Nephron (organoid): Measurements from ENCODE around the gene FOXE3.

Experiments used
- H3K27ac Mint-ChIP-seq, 3 experiments: 2 replicates each; pipeline ENCODE4 v1.8.0; 2020; ENCODE audit warnings: mixed read lengths in 3 of 3, mild to moderate bottlenecking in 2 of 3, moderate library complexity in 1 of 3
- H3K27me3 Mint-ChIP-seq: 2 replicates; pipeline ENCODE4 v1.8.0; 2021; ENCODE audit warnings: low read depth, mild to moderate bottlenecking, moderate library complexity, mixed read lengths
- H3K36me3 Mint-ChIP-seq: 2 replicates; pipeline ENCODE4 v1.8.0; 2020; ENCODE audit warnings: low read depth, mixed read lengths
- H3K4me1 Mint-ChIP-seq: 2 replicates; pipeline ENCODE4 v1.8.0; 2020; ENCODE audit warnings: mixed read lengths
- H3K4me3 Mint-ChIP-seq, 3 experiments: 2 replicates each; pipeline ENCODE4 v1.8.0; 2020; ENCODE audit warnings: mild to moderate bottlenecking in 3 of 3, mixed read lengths in 3 of 3, moderate library complexity in 2 of 3
- H3K9me3 Mint-ChIP-seq: 2 replicates; pipeline ENCODE4 v1.8.0; 2020; ENCODE audit warnings: mixed read lengths
- CTCF ChIP-seq, 3 experiments: fragments of 200-600 bp; sonication (generic); IDR thresholded peaks; one replicate each; pipeline ENCODE4 v1.5.0; 2021; ENCODE audit warnings: antibody characterized with exemption in 3 of 3; ENCODE audit not compliant: unreplicated experiment in 3 of 3

The FOXE3 gene

GRCh38 chr1:47415728-47416318 lies at the start of gene FOXE3:
Gene FOXE3 (plus strand): TSS chr1:47416285. CDS start chr1:47416316, 31 bp downstream.
- no peaks in the 10 kb centered on the region for H3K9me3 Mint-ChIP-seq
- peak within 1 kb of the TSS; percentile 76 to 81 (median 76) for H3K4me3 Mint-ChIP-seq

GRCh38 chr1:47367651-47368050 lies 48.4 kb upstream of the FOXE3 start:
- TF ChIP-seq CTCF (IDR thresholded peaks at IDR 0.05; ENCODE audit: unreplicated experiment in 3 of 3): no peak
- Mint-ChIP-seq H3K4me1 (no peaks in the 10 kb centered on the region), H3K36me3 (peaks cover 37% of the 10 kb centered on the region), H3K27ac (no peak overlapping the region), H3K4me3 (no peak overlapping the region), H3K9me3 (no peaks in the 10 kb centered on the region), H3K27me3 (no peaks in the 10 kb centered on the region)

More at GRCh38 chr1:47415728-47416318, at the start of gene FOXE3:
- peaks cover 75% of the 10 kb centered on the region for H3K27me3 Mint-ChIP-seq
- TF ChIP-seq CTCF (IDR thresholded peaks at IDR 0.05; ENCODE audit: unreplicated experiment in 3 of 3): no peak
- no peak within 1 kb of the TSS for H3K27ac Mint-ChIP-seq
- H3K36me3 Mint-ChIP-seq: peaks cover 5% of the 10 kb centered on the region
- H3K4me1 Mint-ChIP-seq: peaks cover 5% of the 10 kb centered on the region

GRCh38 chr1:47371016-47371517 lies 45.0 kb upstream of the FOXE3 start:
- peak overlapping the region in 1 of 3 experiments; percentile 21 for H3K27ac Mint-ChIP-seq
- H3K9me3 Mint-ChIP-seq: no peaks in the 10 kb centered on the region
- TF ChIP-seq CTCF (IDR thresholded peaks at IDR 0.05; ENCODE audit: unreplicated experiment in 3 of 3): no peak
- H3K36me3 Mint-ChIP-seq: peaks cover 55% of the 10 kb centered on the region
- no peaks in the 10 kb centered on the region for H3K4me1 Mint-ChIP-seq
- H3K4me3 Mint-ChIP-seq: no peak overlapping the region
- no peaks in the 10 kb centered on the region for H3K27me3 Mint-ChIP-seq

- TF ChIP-seq CTCF (IDR thresholded peaks at IDR 0.05; ENCODE audit: unreplicated experiment in 3 of 3): no peak
- Mint-ChIP-seq H3K27me3 (no peaks in the 10 kb centered on the region), H3K4me1 (peaks cover 8% of the 10 kb centered on the region), H3K36me3 (peaks cover 53% of the 10 kb centered on the region), H3K9me3 (no peaks in the 10 kb centered on the region), H3K4me3 (no peak overlapping the region), H3K27ac (no peak overlapping the region)
Measured at GRCh38 chr1:47374501-47374900, 41.6 kb upstream of the FOXE3 start.

GRCh38 chr1:47378147-47378546 lies 37.9 kb upstream of the FOXE3 start:
- peaks cover 10% of the 10 kb centered on the region for H3K4me1 Mint-ChIP-seq
- no peaks in the 10 kb centered on the region for H3K27me3 Mint-ChIP-seq
- no peaks in the 10 kb centered on the region for H3K9me3 Mint-ChIP-seq
- H3K36me3 Mint-ChIP-seq: peaks cover 37% of the 10 kb centered on the region
- TF ChIP-seq CTCF (IDR thresholded peaks at IDR 0.05; ENCODE audit: unreplicated experiment in 3 of 3): no peak
- H3K27ac Mint-ChIP-seq: no peak overlapping the region
- H3K4me3 Mint-ChIP-seq: no peak overlapping the region

GRCh38 chr1:47380699-47381098 lies 35.4 kb upstream of the FOXE3 start:
- no peak overlapping the region for H3K4me3 Mint-ChIP-seq
- H3K27ac Mint-ChIP-seq: no peak overlapping the region
- peaks cover 30% of the 10 kb centered on the region for H3K36me3 Mint-ChIP-seq
- peaks cover 10% of the 10 kb centered on the region for H3K4me1 Mint-ChIP-seq
- no peaks in the 10 kb centered on the region for H3K9me3 Mint-ChIP-seq
- H3K27me3 Mint-ChIP-seq: no peaks in the 10 kb centered on the region
- TF ChIP-seq CTCF (IDR thresholded peaks at IDR 0.05; ENCODE audit: unreplicated experiment in 3 of 3): no peak
